H9 (cell line): ENCODE measurements around the gene RAP1GAP. TPM values are rescaled to one million over a fixed set of nuclear protein-coding genes. Genes with fewer than 3 reads are reported as not detected.

Experiments used
- DNase-seq: peaks from one replicate; pipeline ENCODE4 v3.0.0-alpha.2; 2017
- H2AFZ ChIP-seq: one replicate; pipeline ENCODE4 v1.6.1; 2013; ENCODE audit warnings: mild to moderate bottlenecking, low read length, control low read depth, moderate library complexity
- H2AK5ac ChIP-seq: 2 replicates; pipeline ENCODE4 v1.6.1; 2013; ENCODE audit warnings: low read length, control low read depth, mixed read lengths; ENCODE audit not compliant: insufficient read length
- H2BK120ac ChIP-seq: one replicate; pipeline ENCODE4 v1.6.1; 2013; ENCODE audit warnings: low read depth, mild to moderate bottlenecking, low read length, control low read depth, inconsistent platforms; ENCODE audit not compliant: poor library complexity, severe bottlenecking
- H2BK12ac ChIP-seq: 2 replicates; pipeline ENCODE4 v1.6.1; 2013; ENCODE audit warnings: low read length, control low read depth, mixed read lengths, low read depth; ENCODE audit not compliant: insufficient read length
- H2BK15ac ChIP-seq: 2 replicates; pipeline ENCODE4 v1.6.1; 2013; ENCODE audit warnings: low read depth, low read length, control low read depth
- H2BK20ac ChIP-seq: one replicate; pipeline ENCODE4 v1.6.1; 2013; ENCODE audit warnings: low read depth, mild to moderate bottlenecking, low read length, control low read depth, inconsistent platforms; ENCODE audit not compliant: poor library complexity, severe bottlenecking
- H2BK5ac ChIP-seq: 2 replicates; pipeline ENCODE4 v1.6.1; 2013; ENCODE audit warnings: low read length, control low read depth, mixed read lengths; ENCODE audit not compliant: insufficient read length
- H3K14ac ChIP-seq: 2 replicates; pipeline ENCODE4 v1.6.1; 2013; ENCODE audit warnings: low read length, control low read depth; ENCODE audit not compliant: insufficient read depth
- H3K18ac ChIP-seq: 2 replicates; pipeline ENCODE4 v1.6.1; 2013; ENCODE audit warnings: low read depth, mild to moderate bottlenecking, mixed read lengths, low read length, control low read depth; ENCODE audit not compliant: insufficient read length
- H3K23ac ChIP-seq: 2 replicates; pipeline ENCODE4 v1.6.1; 2013; ENCODE audit warnings: low read length, control low read depth, mixed read lengths, low read depth; ENCODE audit not compliant: insufficient read length
- H3K23me2 ChIP-seq: 2 replicates; pipeline ENCODE4 v1.6.1; 2013; ENCODE audit warnings: low read depth, mild to moderate bottlenecking, mixed read lengths, low read length, control low read depth; ENCODE audit not compliant: insufficient read length, poor library complexity, severe bottlenecking
- H3K27ac ChIP-seq: 2 replicates; pipeline ENCODE4 v1.5.1; 2013; ENCODE audit warnings: low read length, control low read depth, mixed read lengths, low read depth; ENCODE audit not compliant: insufficient read length
- H3K27me3 ChIP-seq: 2 replicates; pipeline ENCODE4 v1.6.1; 2013; ENCODE audit warnings: low read length, control low read depth, inconsistent platforms; ENCODE audit not compliant: insufficient read depth
- H3K4ac ChIP-seq: 2 replicates; pipeline ENCODE4 v1.6.1; 2013; ENCODE audit warnings: low read depth, mild to moderate bottlenecking, control low read depth, inconsistent platforms, low read length, moderate library complexity
- H3K4me1 ChIP-seq: 2 replicates; pipeline ENCODE4 v1.6.1; 2013; ENCODE audit warnings: low read length, control low read depth, inconsistent platforms; ENCODE audit not compliant: insufficient read depth
- H3K4me2 ChIP-seq: 2 replicates; pipeline ENCODE4 v1.6.1; 2013; ENCODE audit warnings: low read length, control low read depth, mixed read lengths; ENCODE audit not compliant: insufficient read length, insufficient read depth
- H3K56ac ChIP-seq: 2 replicates; pipeline ENCODE4 v1.6.1; 2013; ENCODE audit warnings: low read depth, mild to moderate bottlenecking, mixed read lengths, low read length, control low read depth; ENCODE audit not compliant: insufficient read length
- H3K79me1 ChIP-seq: 2 replicates; pipeline ENCODE4 v1.6.1; 2013; ENCODE audit warnings: low read depth, mild to moderate bottlenecking, moderate library complexity, low read length, control low read depth, inconsistent platforms; ENCODE audit not compliant: insufficient read depth, poor library complexity, severe bottlenecking
- H3K79me2 ChIP-seq: 2 replicates; pipeline ENCODE4 v1.6.1; 2013; ENCODE audit warnings: low read length, control low read depth, inconsistent platforms; ENCODE audit not compliant: insufficient read depth
- H3K9ac ChIP-seq: 2 replicates; pipeline ENCODE4 v1.6.1; 2013; ENCODE audit warnings: low read length, control low read depth, mixed read lengths; ENCODE audit not compliant: insufficient read length; ENCODE audit errors: extremely low read depth
- H3K9me3 ChIP-seq: one replicate; pipeline ENCODE4 v1.6.1; 2013; ENCODE audit warnings: low read depth, low read length, inconsistent platforms; ENCODE audit not compliant: control insufficient read depth
- H3T11ph ChIP-seq: one replicate; pipeline ENCODE4 v1.6.1; 2013; ENCODE audit warnings: mild to moderate bottlenecking, low read length, control low read depth, inconsistent platforms
- H4K20me1 ChIP-seq: one replicate; pipeline ENCODE4 v1.6.1; 2013; ENCODE audit not compliant: control insufficient read depth, insufficient read length, insufficient read depth
- H4K5ac ChIP-seq: 2 replicates; pipeline ENCODE4 v1.6.1; 2013; ENCODE audit warnings: low read depth, mild to moderate bottlenecking, mixed read lengths, low read length, control low read depth; ENCODE audit not compliant: insufficient read length
- H4K8ac ChIP-seq: replicated peaks from 2 replicates; pipeline ENCODE4 v1.6.1; 2013; ENCODE audit warnings: low read length, control low read depth, mixed read lengths, low read depth; ENCODE audit not compliant: insufficient read length
- H4K91ac ChIP-seq: 2 replicates; pipeline ENCODE4 v1.6.1; 2013; ENCODE audit warnings: low read depth, mild to moderate bottlenecking, moderate library complexity, mixed read lengths, low read length, control low read depth; ENCODE audit not compliant: insufficient read length
- H3K27ac Mint-ChIP-seq, 3 experiments: 2 replicates in 2 of 3; 3 replicates in 1 of 3; pipeline ENCODE4 v1.8.0; 2020 to 2021; ENCODE audit warnings: mixed read lengths in 3 of 3, mild to moderate bottlenecking in 1 of 3, moderate library complexity in 1 of 3
- H3K27me3 Mint-ChIP-seq: 2 replicates; pipeline ENCODE4 v1.8.0; 2021; ENCODE audit warnings: low read depth, mild to moderate bottlenecking, moderate library complexity, mixed read lengths
- H3K36me3 Mint-ChIP-seq, 3 experiments: 2 replicates in 2 of 3; 3 replicates in 1 of 3; pipeline ENCODE4 v1.8.0; 2020 to 2021; ENCODE audit warnings: low read depth in 3 of 3, mixed read lengths in 3 of 3; ENCODE audit not compliant: insufficient read depth in 1 of 3
- H3K4me1 Mint-ChIP-seq, 2 experiments: 2 replicates each; pipeline ENCODE4 v1.8.0; 2020; ENCODE audit warnings: mixed read lengths in 2 of 2
- H3K4me3 Mint-ChIP-seq, 2 experiments: 2 replicates in 1 of 2; 3 replicates in 1 of 2; pipeline ENCODE4 v1.8.0; 2020 to 2021; ENCODE audit warnings: mild to moderate bottlenecking in 2 of 2, mixed read lengths in 2 of 2, moderate library complexity in 1 of 2
- H3K9me3 Mint-ChIP-seq, 2 experiments: 2 replicates in 1 of 2; 3 replicates in 1 of 2; pipeline ENCODE4 v1.8.0; 2020; ENCODE audit warnings: mild to moderate bottlenecking in 2 of 2, mixed read lengths in 2 of 2, moderate library complexity in 1 of 2
- WGBS: extraction: QIAGEN DNeasy Blood & Tissue Kit; methylation state at CpG from one replicate; pipeline ENCODE4 v1.1.7; 2013; ENCODE audit warnings: missing lambda C conversion rate, low lambda C conversion rate, mixed read lengths; ENCODE audit not compliant: insufficient read length; ENCODE audit errors: extremely low coverage; 5-methylcytosine and 5-hydroxymethylcytosine counted together
- total RNA-seq: library from RNA; stranded (reverse); gene quantifications from 2 replicates; pipeline ENCODE4 v1.2.1, GENCODE V29; 2021
- TF ChIP-seq, protein P1 (sequence below): fragments of 200-600 bp; sonication (generic); conservative IDR thresholded peaks from 3 replicates; pipeline ENCODE4 v1.8.0; 2021; ENCODE audit warnings: antibody characterized with exemption, mild to moderate bottlenecking

RAP1GAP gene
- total RNA-seq, 1 experiment from 2014 or later, result 7.9 TPM

DNA sequence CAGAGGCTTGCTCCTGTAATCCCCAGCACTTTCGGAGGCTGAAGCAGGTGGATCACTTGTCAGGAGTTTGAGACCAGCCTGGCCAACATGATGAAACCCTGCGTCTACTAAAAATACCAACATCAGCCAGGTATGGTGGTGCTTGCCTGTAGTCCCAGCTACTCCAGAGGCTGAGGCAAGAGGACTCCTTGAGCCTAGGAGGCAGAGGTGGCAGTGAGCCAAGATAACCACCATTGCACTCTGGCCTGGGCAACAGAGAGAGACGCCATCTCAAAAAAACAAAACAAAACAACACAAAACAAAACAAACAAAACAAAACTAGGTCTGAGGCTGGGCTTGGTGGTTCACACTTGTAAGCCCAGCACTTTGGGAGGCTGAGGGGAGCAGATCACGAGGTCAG, 38.7 kb upstream of the RAP1GAP start:
- Histone ChIP-seq H2AFZ (no peak overlapping the region), H3K79me2 (no peaks in the 10 kb centered on the region), H3T11ph (no peak overlapping the region), H2BK5ac (no peak overlapping the region), H4K91ac (no peak overlapping the region), H3K4ac (no peak overlapping the region), H3K23me2 (no peaks in the 10 kb centered on the region), H2BK15ac (no peak overlapping the region), H3K9me3 (no peaks in the 10 kb centered on the region), H2BK20ac (no peak overlapping the region), H3K27me3 (no peaks in the 10 kb centered on the region), H3K27ac (no peak overlapping the region), H2BK120ac (no peak overlapping the region), H3K14ac (no peak overlapping the region), H3K56ac (no peak overlapping the region), H3K79me1 (no peaks in the 10 kb centered on the region), H2AK5ac (no peak overlapping the region), H4K20me1 (no peaks in the 10 kb centered on the region), H2BK12ac (no peak overlapping the region), H3K18ac (no peak overlapping the region), H3K4me2 (no peak overlapping the region), H3K23ac (no peak overlapping the region), H4K8ac (no peak overlapping the region), H3K9ac (no peak overlapping the region), H3K4me1 (peaks cover 2% of the 10 kb centered on the region), H4K5ac (no peak overlapping the region)
- Mint-ChIP-seq H3K9me3 (no peaks in the 10 kb centered on the region), H3K4me1 (peaks cover 18 to 25% of the 10 kb centered on the region in 2 experiments), H3K27me3 (no peaks in the 10 kb centered on the region), H3K4me3 (no peak overlapping the region), H3K36me3 (peaks cover 6 to 42% (median 34%) of the 10 kb centered on the region in 3 experiments; a peak in 6 of 7 replicates), H3K27ac (peak overlapping the region in 1 of 3 experiments; percentile 94; a peak in 2 of 7 replicates)
- TF ChIP-seq, protein P1, sequence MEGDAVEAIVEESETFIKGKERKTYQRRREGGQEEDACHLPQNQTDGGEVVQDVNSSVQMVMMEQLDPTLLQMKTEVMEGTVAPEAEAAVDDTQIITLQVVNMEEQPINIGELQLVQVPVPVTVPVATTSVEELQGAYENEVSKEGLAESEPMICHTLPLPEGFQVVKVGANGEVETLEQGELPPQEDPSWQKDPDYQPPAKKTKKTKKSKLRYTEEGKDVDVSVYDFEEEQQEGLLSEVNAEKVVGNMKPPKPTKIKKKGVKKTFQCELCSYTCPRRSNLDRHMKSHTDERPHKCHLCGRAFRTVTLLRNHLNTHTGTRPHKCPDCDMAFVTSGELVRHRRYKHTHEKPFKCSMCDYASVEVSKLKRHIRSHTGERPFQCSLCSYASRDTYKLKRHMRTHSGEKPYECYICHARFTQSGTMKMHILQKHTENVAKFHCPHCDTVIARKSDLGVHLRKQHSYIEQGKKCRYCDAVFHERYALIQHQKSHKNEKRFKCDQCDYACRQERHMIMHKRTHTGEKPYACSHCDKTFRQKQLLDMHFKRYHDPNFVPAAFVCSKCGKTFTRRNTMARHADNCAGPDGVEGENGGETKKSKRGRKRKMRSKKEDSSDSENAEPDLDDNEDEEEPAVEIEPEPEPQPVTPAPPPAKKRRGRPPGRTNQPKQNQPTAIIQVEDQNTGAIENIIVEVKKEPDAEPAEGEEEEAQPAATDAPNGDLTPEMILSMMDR, result no peak
- DNase-seq, result no peak
- WGBS, result no CpG with 5 or more reads among the region's 4 CpGs
